ENCODE data around the gene SLC10A2.

GRCh38 chr13:103100830-103101229, 34.6 kb upstream of the SLC10A2 start:
- no peak for TF ChIP-seq CTCF (conservative IDR thresholded peaks at IDR 0.05; ENCODE audit: low read length)
- no peak for TF ChIP-seq EZH2phosphoT487 (IDR thresholded peaks at IDR 0.05; ENCODE audit: borderline replicate concordance)
